22Rv1 (cell line): ENCODE data around the gene COX8A.

Experiments used
- H3K27ac ChIP-seq: fragments of 450-650 bp; 2 replicates; pipeline ENCODE4 v1.5.1; 2017
- CTCF ChIP-seq: fragments of 450-650 bp; IDR thresholded peaks from 2 replicates; pipeline ENCODE4 v1.5.1; 2017; ENCODE audit warnings: mild to moderate bottlenecking
- ZFX ChIP-seq: fragments of 450-650 bp; IDR thresholded peaks from 2 replicates; pipeline ENCODE4 v1.6.1; 2017; ENCODE audit warnings: antibody characterized with exemption, borderline replicate concordance

Gene COX8A

GRCh38 chr11:64015510-64015909, 41.1 kb downstream of the COX8A start:
- no peak for TF ChIP-seq CTCF
- no peak for TF ChIP-seq ZFX
- H3K27ac ChIP-seq: no peak overlapping the region

- TF ChIP-seq CTCF: no peak
- no peak for TF ChIP-seq ZFX
- no peak overlapping the region for H3K27ac ChIP-seq
Observed at GRCh38 chr11:64015935-64016845, 41.8 kb downstream of the COX8A start.

- no peak for TF ChIP-seq CTCF
- no peak overlapping the region for H3K27ac ChIP-seq
Observed at GRCh38 chr11:64017945-64018224, 43.5 kb downstream of the COX8A start.

GRCh38 chr11:64018310-64018709, 43.9 kb downstream of the COX8A start:
- no peak overlapping the region for H3K27ac ChIP-seq
- no peak for TF ChIP-seq CTCF
- no peak for TF ChIP-seq ZFX

- no peak overlapping the region for H3K27ac ChIP-seq
- TF ChIP-seq ZFX (no peak), CTCF (no peak)
Observed at GRCh38 chr11:64019106-64020037, 45.0 kb downstream of the COX8A start.

- TF ChIP-seq CTCF (no peak), ZFX (no peak)
Observed at GRCh38 chr11:64020976-64021756, 46.7 kb downstream of the COX8A start.

More at GRCh38 chr11:64020976-64021756, 46.7 kb downstream of the COX8A start:
- H3K27ac ChIP-seq: no peak overlapping the region
